Spinal cord (tissue), 10 donors: ENCODE results near the gene SPRTN. TPM values are rescaled to one million over a fixed set of nuclear protein-coding genes. Genes with fewer than 3 reads are reported as not detected.

Experiments
- DNase-seq, 6 donors: peaks; one replicate each; pipeline versions ENCODE4 v3.0.0 to v3.0.0-alpha.2; 2013 to 2015; ENCODE audit warnings: low spot score in 6 of 6, low read depth in 4 of 6
- H3K27ac ChIP-seq: one replicate; pipeline ENCODE4 v1.5.1; 2013; ENCODE audit warnings: low read depth, low read length, control low read depth
- H3K27me3 ChIP-seq: one replicate; pipeline ENCODE4 v1.6.1; 2013; ENCODE audit warnings: low read length; ENCODE audit not compliant: control insufficient read depth, insufficient read depth
- H3K36me3 ChIP-seq: one replicate; pipeline ENCODE4 v1.6.1; 2013; ENCODE audit warnings: low read length; ENCODE audit not compliant: control insufficient read depth, insufficient read depth
- H3K4me1 ChIP-seq: one replicate; pipeline ENCODE4 v1.6.1; 2013; ENCODE audit warnings: low read length; ENCODE audit not compliant: control insufficient read depth, insufficient read depth
- H3K4me3 ChIP-seq: one replicate; pipeline ENCODE4 v1.5.1; 2013; ENCODE audit warnings: low read depth, low read length, control low read depth
- H3K9me3 ChIP-seq: one replicate; pipeline ENCODE4 v1.6.1; 2013; ENCODE audit warnings: low read length; ENCODE audit not compliant: control insufficient read depth, insufficient read depth
- WGBS: methylation state at CpG from one replicate; pipeline ENCODE4 v1.1.5; 2013; ENCODE audit warnings: missing lambda C conversion rate; ENCODE audit not compliant: insufficient coverage; 5-methylcytosine and 5-hydroxymethylcytosine counted together
- polyA plus RNA-seq, 2 donors: library from polyadenylated mRNA; unstranded; fragments of 120-200 nt; gene quantifications; one replicate each; pipeline ENCODE4 v1.2.1, GENCODE V29; 2013; ENCODE audit not compliant: insufficient read length in 2 of 2
- total RNA-seq, 2 donors: library from RNA; depleted of rRNA in 1 of 2; stranded (reverse); fragments of 120-200 nt in 1 of 2; fragments of >200 nt in 1 of 2; gene quantifications; one replicate each; pipeline versions ENCODE4 v1.2.3 to v1.2.4, GENCODE V29; 2013 to 2014
- donor health status: healthy.

The SPRTN gene
- total and polyA plus RNA-seq, 4 donors: 9.8 to 18.0 (median 15.2) TPM

GRCh38 chr1:231385416-231385748 is 47.3 kb downstream of the SPRTN start:
- WGBS: 64% methylated on average over 2 of the region's 2 CpGs
- peak in 1 of 6 donors; percentile 8 for DNase-seq
- H3K27ac ChIP-seq: no peak overlapping the region
- H3K4me3 ChIP-seq: no peak overlapping the region
- H3K9me3 ChIP-seq: no peaks in the 10 kb centered on the region
- peaks cover 7% of the 10 kb centered on the region for H3K4me1 ChIP-seq
- peaks cover 4% of the 10 kb centered on the region for H3K36me3 ChIP-seq
- H3K27me3 ChIP-seq: no peaks in the 10 kb centered on the region

- H3K4me1 ChIP-seq: peaks cover 7% of the 10 kb centered on the region
- DNase-seq: no peak
Measured at GRCh38 chr1:231386466-231386865, 48.4 kb downstream of the SPRTN start.

GRCh38 chr1:231387770-231388669 is 49.9 kb downstream of the SPRTN start:
- Histone ChIP-seq H3K36me3 (peaks cover 4% of the 10 kb centered on the region), H3K27me3 (no peaks in the 10 kb centered on the region), H3K4me3 (no peak overlapping the region), H3K27ac (no peak overlapping the region), H3K9me3 (no peaks in the 10 kb centered on the region), H3K4me1 (peaks cover 4% of the 10 kb centered on the region)
- 100% methylated on average over 3 of the region's 5 CpGs for WGBS
- DNase-seq: no peak

More at GRCh38 chr1:231386466-231386865, 48.4 kb downstream of the SPRTN start:
- no peak overlapping the region for H3K27ac ChIP-seq
- H3K4me3 ChIP-seq: no peak overlapping the region
- no peaks in the 10 kb centered on the region for H3K27me3 ChIP-seq
- peaks cover 4% of the 10 kb centered on the region for H3K36me3 ChIP-seq
- no peaks in the 10 kb centered on the region for H3K9me3 ChIP-seq

- Histone ChIP-seq H3K4me1 (peaks cover 4% of the 10 kb centered on the region), H3K36me3 (peaks cover 4% of the 10 kb centered on the region), H3K9me3 (no peaks in the 10 kb centered on the region), H3K27me3 (no peaks in the 10 kb centered on the region), H3K4me3 (no peak overlapping the region), H3K27ac (no peak overlapping the region)
- WGBS: no CpG with 5 or more reads among the region's 2 CpGs
- no peak for DNase-seq
Measured at GRCh38 chr1:231390071-231390470, 52.0 kb downstream of the SPRTN start.

- Histone ChIP-seq H3K4me3 (no peak overlapping the region), H3K4me1 (peaks cover 5% of the 10 kb centered on the region), H3K9me3 (no peaks in the 10 kb centered on the region), H3K36me3 (peaks cover 4% of the 10 kb centered on the region), H3K27ac (no peak overlapping the region), H3K27me3 (no peaks in the 10 kb centered on the region)
- 58% methylated on average over 1 of the region's 1 CpG for WGBS
- DNase-seq: no peak
Measured at GRCh38 chr1:231392389-231393131, 54.5 kb downstream of the SPRTN start.

GRCh38 chr1:231393668-231394067 is 55.6 kb downstream of the SPRTN start:
- Histone ChIP-seq H3K36me3 (peaks cover 4% of the 10 kb centered on the region), H3K27me3 (no peaks in the 10 kb centered on the region), H3K27ac (no peak overlapping the region), H3K4me3 (no peak overlapping the region), H3K4me1 (peaks cover 5% of the 10 kb centered on the region), H3K9me3 (no peaks in the 10 kb centered on the region)
- peak in 1 of 6 donors; percentile 29 for DNase-seq

- H3K27ac ChIP-seq: peak overlapping the region; percentile 61
- H3K4me1 ChIP-seq: peaks cover 5% of the 10 kb centered on the region
- WGBS: 46% methylated on average over 3 of the region's 10 CpGs
- no peaks in the 10 kb centered on the region for H3K9me3 ChIP-seq
- no peak overlapping the region for H3K4me3 ChIP-seq
- peak in 1 of 6 donors; percentile 24 for DNase-seq
- no peaks in the 10 kb centered on the region for H3K27me3 ChIP-seq
- H3K36me3 ChIP-seq: no peaks in the 10 kb centered on the region
Measured at GRCh38 chr1:231395076-231395997, 57.2 kb downstream of the SPRTN start.

- Histone ChIP-seq H3K4me3 (no peak overlapping the region), H3K36me3 (no peaks in the 10 kb centered on the region), H3K27me3 (no peaks in the 10 kb centered on the region), H3K4me1 (peaks cover 5% of the 10 kb centered on the region), H3K27ac (no peak overlapping the region), H3K9me3 (no peaks in the 10 kb centered on the region)
- WGBS: 81% methylated on average over 3 of the region's 4 CpGs
- no peak for DNase-seq
Measured at GRCh38 chr1:231395998-231396390, 57.9 kb downstream of the SPRTN start.

GRCh38 chr1:231396643-231397042 is 58.5 kb downstream of the SPRTN start:
- no peak for DNase-seq
- 90% methylated on average over 2 of the region's 2 CpGs for WGBS
- Histone ChIP-seq H3K27me3 (no peaks in the 10 kb centered on the region), H3K27ac (no peak overlapping the region), H3K4me1 (peaks cover 5% of the 10 kb centered on the region), H3K9me3 (no peaks in the 10 kb centered on the region), H3K36me3 (no peaks in the 10 kb centered on the region), H3K4me3 (no peak overlapping the region)
